Measurements from ENCODE around the gene NEK7.

DNA sequence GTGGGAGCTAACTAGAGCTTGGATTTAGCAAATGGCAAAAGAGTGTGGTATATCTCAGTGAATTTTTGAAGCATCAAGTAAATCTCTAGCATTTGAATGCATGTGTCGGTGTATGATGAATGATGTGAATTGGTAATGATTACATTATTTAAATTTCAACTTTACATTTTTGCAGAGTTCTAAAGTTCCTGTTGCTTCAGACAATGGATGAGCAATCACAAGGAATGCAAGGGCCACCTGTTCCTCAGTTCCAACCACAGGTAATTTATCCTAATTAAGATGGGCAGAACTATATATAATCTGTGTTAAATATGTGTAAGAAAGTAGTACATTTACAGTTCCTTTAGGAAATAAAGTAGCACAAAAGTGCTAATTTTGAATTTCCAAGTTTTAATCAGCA is 75.6 kb downstream of the NEK7 start:
- TF ChIP-seq, protein P1, sequence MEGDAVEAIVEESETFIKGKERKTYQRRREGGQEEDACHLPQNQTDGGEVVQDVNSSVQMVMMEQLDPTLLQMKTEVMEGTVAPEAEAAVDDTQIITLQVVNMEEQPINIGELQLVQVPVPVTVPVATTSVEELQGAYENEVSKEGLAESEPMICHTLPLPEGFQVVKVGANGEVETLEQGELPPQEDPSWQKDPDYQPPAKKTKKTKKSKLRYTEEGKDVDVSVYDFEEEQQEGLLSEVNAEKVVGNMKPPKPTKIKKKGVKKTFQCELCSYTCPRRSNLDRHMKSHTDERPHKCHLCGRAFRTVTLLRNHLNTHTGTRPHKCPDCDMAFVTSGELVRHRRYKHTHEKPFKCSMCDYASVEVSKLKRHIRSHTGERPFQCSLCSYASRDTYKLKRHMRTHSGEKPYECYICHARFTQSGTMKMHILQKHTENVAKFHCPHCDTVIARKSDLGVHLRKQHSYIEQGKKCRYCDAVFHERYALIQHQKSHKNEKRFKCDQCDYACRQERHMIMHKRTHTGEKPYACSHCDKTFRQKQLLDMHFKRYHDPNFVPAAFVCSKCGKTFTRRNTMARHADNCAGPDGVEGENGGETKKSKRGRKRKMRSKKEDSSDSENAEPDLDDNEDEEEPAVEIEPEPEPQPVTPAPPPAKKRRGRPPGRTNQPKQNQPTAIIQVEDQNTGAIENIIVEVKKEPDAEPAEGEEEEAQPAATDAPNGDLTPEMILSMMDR (IDR thresholded peaks at IDR 0.05): no peak
- TF ChIP-seq POLR2A (IDR thresholded peaks at IDR 0.05): no peak

All from upper lobe of left lung (tissue), 4 donors.